Esophagus muscularis mucosa (tissue), 3 donors: ENCODE measurements around the gene CIITA.

ENCODE experiments used
- POLR2A ChIP-seq: fragments of 450-650 bp; IDR thresholded peaks from one replicate; pipeline ENCODE4 v1.6.1; 2017; ENCODE audit warnings: antibody characterized with exemption, moderate library complexity, mild to moderate bottlenecking, low read depth
- POLR2AphosphoS5 ChIP-seq, 2 donors: sonication (generic); formaldehyde crosslinking; IDR thresholded peaks; one replicate each; pipeline ENCODE4 v1.6.1; 2017; ENCODE audit warnings: antibody characterized with exemption in 2 of 2
- TF ChIP-seq, protein P1 (sequence below), 3 experiments: fragments of 200-600 bp in 2 of 3; fragments of 450-650 bp in 1 of 3; sonication (generic) in 2 of 3; IDR thresholded peaks; one replicate each; pipeline ENCODE4 v1.5.1; 2017 to 2019; ENCODE audit warnings: antibody characterized with exemption in 3 of 3, mild to moderate bottlenecking in 2 of 3, moderate library complexity in 1 of 3

DNA sequence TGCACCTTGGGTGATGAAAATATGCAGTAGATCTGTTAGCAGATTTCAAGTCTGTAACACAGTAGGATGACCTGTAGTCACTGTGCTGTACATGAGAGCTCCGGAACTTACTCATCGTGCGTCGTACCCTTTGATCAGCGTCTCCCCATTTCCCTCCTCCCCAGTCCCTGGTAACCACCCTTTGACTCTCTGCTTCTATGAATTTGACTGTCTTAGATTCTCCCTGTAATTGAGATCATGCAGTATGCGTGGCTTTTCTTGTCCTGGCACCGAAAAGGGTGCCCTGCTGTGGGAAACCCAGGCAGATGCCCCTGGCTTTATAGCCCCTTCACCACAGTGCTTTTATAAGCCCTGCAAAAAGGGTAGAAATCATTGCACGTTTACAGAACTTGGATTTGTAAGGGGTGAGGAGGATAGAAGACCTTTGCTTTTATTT is 87.9 kb downstream of the CIITA start:
- TF ChIP-seq, protein P1, sequence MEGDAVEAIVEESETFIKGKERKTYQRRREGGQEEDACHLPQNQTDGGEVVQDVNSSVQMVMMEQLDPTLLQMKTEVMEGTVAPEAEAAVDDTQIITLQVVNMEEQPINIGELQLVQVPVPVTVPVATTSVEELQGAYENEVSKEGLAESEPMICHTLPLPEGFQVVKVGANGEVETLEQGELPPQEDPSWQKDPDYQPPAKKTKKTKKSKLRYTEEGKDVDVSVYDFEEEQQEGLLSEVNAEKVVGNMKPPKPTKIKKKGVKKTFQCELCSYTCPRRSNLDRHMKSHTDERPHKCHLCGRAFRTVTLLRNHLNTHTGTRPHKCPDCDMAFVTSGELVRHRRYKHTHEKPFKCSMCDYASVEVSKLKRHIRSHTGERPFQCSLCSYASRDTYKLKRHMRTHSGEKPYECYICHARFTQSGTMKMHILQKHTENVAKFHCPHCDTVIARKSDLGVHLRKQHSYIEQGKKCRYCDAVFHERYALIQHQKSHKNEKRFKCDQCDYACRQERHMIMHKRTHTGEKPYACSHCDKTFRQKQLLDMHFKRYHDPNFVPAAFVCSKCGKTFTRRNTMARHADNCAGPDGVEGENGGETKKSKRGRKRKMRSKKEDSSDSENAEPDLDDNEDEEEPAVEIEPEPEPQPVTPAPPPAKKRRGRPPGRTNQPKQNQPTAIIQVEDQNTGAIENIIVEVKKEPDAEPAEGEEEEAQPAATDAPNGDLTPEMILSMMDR (IDR thresholded peaks at IDR 0.05) = no peak
- no peak for TF ChIP-seq POLR2A
- TF ChIP-seq POLR2AphosphoS5 (IDR thresholded peaks at IDR 0.05) = no peak
